Keratinocyte (primary cell): ENCODE results near the gene TH. TPM values are rescaled to one million over a fixed set of nuclear protein-coding genes. Genes with fewer than 3 reads are reported as not detected.

ENCODE experiments used
- DNase-seq: peaks from one replicate; pipeline ENCODE4 v3.0.0-alpha.2; 2011; ENCODE audit warnings: low read depth, missing footprints, low spot score
- FAIRE-seq: peaks from 2 replicates; lab custom pipeline; 2011; peaks lifted over from hg19 to GRCh38; lab: Jason Lieb, UNC
- H2AFZ ChIP-seq: 2 replicates; pipeline ENCODE4 v1.6.0; 2012; ENCODE audit warnings: low read length, control low read depth, inconsistent platforms; ENCODE audit not compliant: control insufficient read depth
- H3K27ac ChIP-seq: 2 replicates; pipeline ENCODE4 v1.5.1; 2011; ENCODE audit warnings: low read length; ENCODE audit not compliant: control insufficient read depth, insufficient read depth
- H3K27me3 ChIP-seq: 3 replicates; pipeline ENCODE4 v1.6.0; 2011; ENCODE audit warnings: low read length; ENCODE audit not compliant: control insufficient read depth, insufficient read depth; ENCODE audit errors: extremely low read depth
- H3K36me3 ChIP-seq, 2 experiments: 2 replicates in 1 of 2; 3 replicates in 1 of 2; pipeline ENCODE4 v1.5.1; 2011; ENCODE audit warnings: low read length in 2 of 2, mild to moderate bottlenecking in 1 of 2; ENCODE audit not compliant: control insufficient read depth in 2 of 2, insufficient read depth in 2 of 2; ENCODE audit errors: extremely low read depth in 1 of 2
- H3K4me1 ChIP-seq: 3 replicates; pipeline ENCODE4 v1.5.1; 2011; ENCODE audit warnings: low read length; ENCODE audit not compliant: control insufficient read depth, insufficient read depth; ENCODE audit errors: extremely low read depth
- H3K4me2 ChIP-seq: 3 replicates; pipeline ENCODE4 v1.6.0; 2011; ENCODE audit warnings: low read depth, low read length; ENCODE audit not compliant: control insufficient read depth, insufficient read depth; ENCODE audit errors: extremely low read depth
- H3K4me3 ChIP-seq, 3 experiments: fragments of 200-600 bp in 1 of 3; sonication (generic) in 1 of 3; 2 replicates in 2 of 3; 3 replicates in 1 of 3; pipeline ENCODE4 v1.5.1; 2011 to 2016; ENCODE audit warnings: low read length in 3 of 3, mild to moderate bottlenecking in 3 of 3, control low read depth in 2 of 3, inconsistent platforms in 1 of 3, low read depth in 1 of 3, mixed read lengths in 1 of 3, mixed run types in 1 of 3, moderate library complexity in 1 of 3; ENCODE audit not compliant: control insufficient read depth in 2 of 3, insufficient read depth in 2 of 3; ENCODE audit errors: extremely low read depth in 1 of 3
- H3K79me2 ChIP-seq: 2 replicates; pipeline ENCODE4 v1.6.0; 2012; ENCODE audit warnings: low read length; ENCODE audit not compliant: control insufficient read depth, insufficient read depth
- H3K9ac ChIP-seq: 3 replicates; pipeline ENCODE4 v1.6.0; 2011; ENCODE audit warnings: low read length; ENCODE audit not compliant: control insufficient read depth, insufficient read depth; ENCODE audit errors: extremely low read depth
- H3K9me1 ChIP-seq: 3 replicates; pipeline ENCODE4 v1.6.0; 2011; ENCODE audit warnings: low read length; ENCODE audit not compliant: control insufficient read depth, insufficient read depth; ENCODE audit errors: extremely low read depth
- H3K9me3 ChIP-seq: 2 replicates; pipeline ENCODE4 v1.5.1; 2012; ENCODE audit warnings: low read depth, low read length; ENCODE audit not compliant: control insufficient read depth
- H4K20me1 ChIP-seq: 3 replicates; pipeline ENCODE4 v1.6.0; 2011; ENCODE audit warnings: low read length; ENCODE audit not compliant: control insufficient read depth, insufficient read depth; ENCODE audit errors: extremely low read depth
- CTCF ChIP-seq, 3 experiments: IDR thresholded peaks in 1 of 3; conservative IDR thresholded peaks in 1 of 3; optimal IDR thresholded peaks in 1 of 3; 2 replicates in 2 of 3; 3 replicates in 1 of 3; pipeline versions ENCODE3 to v1.5.1; 2011; ENCODE audit warnings: low read length in 3 of 3, mild to moderate bottlenecking in 3 of 3, moderate library complexity in 2 of 3, control low read depth in 1 of 3, inconsistent platforms in 1 of 3; ENCODE audit not compliant: insufficient read depth in 2 of 3; ENCODE audit errors: extremely low read depth in 1 of 3
- EZH2 ChIP-seq: IDR thresholded peaks from one replicate; pipeline ENCODE4 v1.6.1; 2012; ENCODE audit warnings: inconsistent platforms, mild to moderate bottlenecking, low read length, moderate library complexity
- dilution Hi-C: fragments of 300-500 bp; cut with MboI; formaldehyde crosslinking; loops from one replicate; pipeline ENCODE4 v1.7.0; 2020; ENCODE audit warnings: low sequenced_read_pairs; ENCODE audit not compliant: extremely low pct_ligation_motif_present
- polyA plus RNA-seq, 5 experiments: library from polyadenylated mRNA; depleted of rRNA in 3 of 5; stranded (reverse) in 3 of 5; stranded (forward) in 1 of 5; unstranded in 1 of 5; fragments of >200 nt; gene quantifications; 1 replicate in 1 of 5; 2 replicates in 3 of 5; 3 replicates in 1 of 5; pipeline versions ENCODE4 v1.2.1 to v1.2.3, GENCODE V29; 2011 to 2012; ENCODE audit warnings: missing spikeins in 2 of 5, low read depth in 1 of 5, low replicate concordance in 1 of 5

The TH gene
- polyA plus RNA-seq, 1 donor (not counting 4 experiments of a cell fraction or from before 2014, with no cell fraction given): 0.50 TPM

- H3K27me3 ChIP-seq: peaks cover 21% of the 10 kb centered on the region
- peaks cover 7% of the 10 kb centered on the region for H3K4me1 ChIP-seq
- no peak overlapping the region for H3K4me2 ChIP-seq
- peaks cover 2% of the 10 kb centered on the region for H4K20me1 ChIP-seq
- no peak for DNase-seq
- H3K27ac ChIP-seq: no peak overlapping the region
- H3K4me3 ChIP-seq: no peak overlapping the region
- TF ChIP-seq EZH2 (no peak), CTCF (optimal IDR thresholded peaks at IDR 0.05 in 1 of 3, IDR thresholded peaks at IDR 0.05 in 1 of 3, conservative IDR thresholded peaks at IDR 0.05 in 1 of 3; ENCODE audit: extremely low read depth in 1 of 3, insufficient read depth in 2 of 3, low read length in 3 of 3) (no peak)
- no peak overlapping the region for H3K9ac ChIP-seq
- no peaks in the 10 kb centered on the region for H3K36me3 ChIP-seq
- no peak for FAIRE-seq
- dilution Hi-C loops: no loop called here
- no peaks in the 10 kb centered on the region for H3K9me1 ChIP-seq
- H3K79me2 ChIP-seq: no peaks in the 10 kb centered on the region
- H2AFZ ChIP-seq: no peak overlapping the region
- H3K9me3 ChIP-seq: no peaks in the 10 kb centered on the region
Measured at GRCh38 chr11:2207773-2208621, 36.4 kb upstream of the TH start.

GRCh38 chr11:2207212-2207611, 35.6 kb upstream of the TH start:
- Histone ChIP-seq H2AFZ (no peak overlapping the region), H4K20me1 (peaks cover 2% of the 10 kb centered on the region), H3K9me1 (no peaks in the 10 kb centered on the region), H3K27ac (no peak overlapping the region), H3K4me2 (no peak overlapping the region), H3K4me3 (no peak overlapping the region), H3K79me2 (no peaks in the 10 kb centered on the region), H3K27me3 (peaks cover 16% of the 10 kb centered on the region), H3K36me3 (no peaks in the 10 kb centered on the region), H3K4me1 (peaks cover 15% of the 10 kb centered on the region), H3K9ac (no peak overlapping the region), H3K9me3 (no peaks in the 10 kb centered on the region)
- no peak for TF ChIP-seq EZH2
- no peak for TF ChIP-seq CTCF (optimal IDR thresholded peaks at IDR 0.05 in 1 of 3, IDR thresholded peaks at IDR 0.05 in 1 of 3, conservative IDR thresholded peaks at IDR 0.05 in 1 of 3; ENCODE audit: extremely low read depth in 1 of 3, insufficient read depth in 2 of 3, low read length in 3 of 3)
- dilution Hi-C loops: no loop called here
- no peak for DNase-seq
- FAIRE-seq: no peak
